GM03348 (cell line): ENCODE data around the gene NLRP7.
"Not testable (repeated sequence)": the region's sequence is repeated elsewhere in the genome, so short reads cannot be mapped to it uniquely, and the experiment has no call there.

ENCODE experiments used
- DNase-seq: peaks from one replicate; pipeline ENCODE4 v3.0.0; 2012; ENCODE audit warnings: low spot score

NLRP7 gene

GRCh38 chr19:54947381-54947780 lies at the start of gene NLRP7:
Gene NLRP7 (minus strand): TSS chr19:54947530.
- DNase-seq = no peak

GRCh38 chr19:54995561-54995960 lies 48.2 kb upstream of the NLRP7 start:
- DNase-seq = no peak

GRCh38 chr19:54989531-54989930 lies 42.2 kb upstream of the NLRP7 start:
- DNase-seq = not testable (repeated sequence)

GRCh38 chr19:54982562-54982961 lies 35.2 kb upstream of the NLRP7 start:
- not testable (repeated sequence) for DNase-seq

- not testable (repeated sequence) for DNase-seq
These were observed 26.1 kb upstream of the NLRP7 start for GRCh38 chr19:54973229-54974090.

- not testable (repeated sequence) for DNase-seq
These were observed 24.1 kb upstream of the NLRP7 start for GRCh38 chr19:54971446-54971845.

GRCh38 chr19:54969647-54970046 lies 22.3 kb upstream of the NLRP7 start:
- DNase-seq = no peak

- DNase-seq = no peak
These were observed 20.3 kb upstream of the NLRP7 start for GRCh38 chr19:54967611-54968010.

- not testable (repeated sequence) for DNase-seq
These were observed 17.7 kb upstream of the NLRP7 start for GRCh38 chr19:54965055-54965454.

GRCh38 chr19:54959840-54960239 lies 12.5 kb upstream of the NLRP7 start:
- no peak for DNase-seq

GRCh38 chr19:54955376-54955775 lies 8.0 kb upstream of the NLRP7 start:
- no peak for DNase-seq

- DNase-seq = not testable (repeated sequence)
These were observed 6.0 kb upstream of the NLRP7 start for GRCh38 chr19:54953345-54953713.

- DNase-seq = no peak
These were observed 5.4 kb upstream of the NLRP7 start for GRCh38 chr19:54952591-54953344.

GRCh38 chr19:54950580-54950979 lies 3.2 kb upstream of the NLRP7 start:
- DNase-seq = not testable (repeated sequence)

GRCh38 chr19:54949412-54949811 lies 2.1 kb upstream of the NLRP7 start:
- DNase-seq = no peak

GRCh38 chr19:54943772-54944361 lies 3.5 kb downstream of the NLRP7 start:
- not testable (repeated sequence) for DNase-seq

- not testable (repeated sequence) for DNase-seq
These were observed 7.8 kb downstream of the NLRP7 start for GRCh38 chr19:54939538-54939937.

GRCh38 chr19:54938906-54939305 lies 8.4 kb downstream of the NLRP7 start:
- DNase-seq = no peak

GRCh38 chr19:54937926-54938325 lies 9.4 kb downstream of the NLRP7 start:
- DNase-seq = no peak

- DNase-seq = no peak
These were observed 19.0 kb downstream of the NLRP7 start for GRCh38 chr19:54928299-54928698.

- no peak for DNase-seq
These were observed 24.1 kb downstream of the NLRP7 start for GRCh38 chr19:54923276-54923675.

- DNase-seq = no peak
These were observed 26.2 kb downstream of the NLRP7 start for GRCh38 chr19:54921082-54921481.
